Stimulated activated CD8-positive, alpha-beta memory T cell treated with anti-CD3 and anti-CD28 coated beads, Interleukin-15, amount 100 ng/mL, for 48 hours (primary cell): ENCODE results near the gene PPP1CB.
A peak's percentile ranks its signal among the peaks of the same experiment; 100 is the strongest.
"Not testable (repeated sequence)": the region's sequence is repeated elsewhere in the genome, so short reads cannot be mapped to it uniquely, and the experiment has no call there.

Source experiments
- DNase-seq, 2 donors: peaks; one replicate each; pipeline ENCODE4 v3.0.0-alpha.2; 2020; ENCODE audit warnings: low read depth in 2 of 2

The PPP1CB gene

GRCh38 chr2:28778392-28778791, 26.8 kb downstream of the PPP1CB start:
- DNase-seq = no peak

GRCh38 chr2:28779001-28779400, 27.4 kb downstream of the PPP1CB start:
- DNase-seq = no peak

GRCh38 chr2:28780496-28780895, 28.9 kb downstream of the PPP1CB start:
- DNase-seq = no peak

- DNase-seq = no peak
These were observed 30.8 kb downstream of the PPP1CB start for GRCh38 chr2:28782423-28782822.

GRCh38 chr2:28784570-28784969, 32.9 kb downstream of the PPP1CB start:
- not testable (repeated sequence) for DNase-seq

- DNase-seq = no peak
These were observed 45.0 kb downstream of the PPP1CB start for GRCh38 chr2:28796620-28797019.

GRCh38 chr2:28801726-28802125, 50.1 kb downstream of the PPP1CB start:
- DNase-seq = no peak

GRCh38 chr2:28802975-28803429, 51.4 kb downstream of the PPP1CB start:
- no peak for DNase-seq

GRCh38 chr2:28809927-28810326, 58.3 kb downstream of the PPP1CB start:
- DNase-seq = no peak

- DNase-seq = peak; percentile 69 to 72
These were observed 59.0 kb downstream of the PPP1CB start, which contains the start of gene SPDYA for GRCh38 chr2:28810384-28811285. TSS of gene SPDYA (plus strand) at chr2:28810834. CDS start at chr2:28816015, 5,181 bp downstream.

GRCh38 chr2:28818053-28818452, 66.4 kb downstream of the PPP1CB start:
- no peak for DNase-seq

- peak in 1 of 2 donors; percentile 32 for DNase-seq
These were observed 69.8 kb downstream of the PPP1CB start for GRCh38 chr2:28821295-28821958.

- DNase-seq = no peak
These were observed 70.4 kb downstream of the PPP1CB start for GRCh38 chr2:28822036-28822435.

GRCh38 chr2:28824207-28824606, 72.6 kb downstream of the PPP1CB start:
- DNase-seq = no peak

GRCh38 chr2:28824870-28825269, 73.2 kb downstream of the PPP1CB start:
- DNase-seq = no peak

- no peak for DNase-seq
These were observed 76.8 kb downstream of the PPP1CB start for GRCh38 chr2:28828382-28828781.

GRCh38 chr2:28833740-28834470, 82.3 kb downstream of the PPP1CB start:
- no peak for DNase-seq

GRCh38 chr2:28835781-28836180, 84.2 kb downstream of the PPP1CB start:
- no peak for DNase-seq

GRCh38 chr2:28838971-28839370, 87.3 kb downstream of the PPP1CB start:
- DNase-seq = no peak

- no peak for DNase-seq
These were observed 90.4 kb downstream of the PPP1CB start for GRCh38 chr2:28842042-28842441.
